ENCODE measurements around the gene ITGB4.

The ITGB4 gene

GRCh38 chr17:75698659-75699058, 22.6 kb upstream of the ITGB4 start:
- no peak for TF ChIP-seq CTCF (IDR thresholded peaks at IDR 0.05)

GRCh38 chr17:75701288-75701687, 20.0 kb upstream of the ITGB4 start:
- no peak for TF ChIP-seq CTCF (IDR thresholded peaks at IDR 0.05)

GRCh38 chr17:75703191-75703590, 18.1 kb upstream of the ITGB4 start:
- no peak for TF ChIP-seq CTCF (IDR thresholded peaks at IDR 0.05)

GRCh38 chr17:75703591-75703990, 17.7 kb upstream of the ITGB4 start:
- TF ChIP-seq CTCF (IDR thresholded peaks at IDR 0.05): no peak

GRCh38 chr17:75704963-75705875, 16.0 kb upstream of the ITGB4 start:
- TF ChIP-seq CTCF (IDR thresholded peaks at IDR 0.05): no peak

- no peak for TF ChIP-seq CTCF (IDR thresholded peaks at IDR 0.05)
Observed at GRCh38 chr17:75706042-75706728, 15.1 kb upstream of the ITGB4 start.

GRCh38 chr17:75707079-75707571, 14.1 kb upstream of the ITGB4 start:
- no peak for TF ChIP-seq CTCF (IDR thresholded peaks at IDR 0.05)

All from LNCAP (cell line).